Stimulated activated CD4-positive, alpha-beta T cell treated with anti-CD3 and anti-CD28 coated beads, TNF-alpha, amount 100 ng/mL, for 24 hours (primary cell): ENCODE data around the gene APOL3.
A peak's percentile ranks its signal among the peaks of the same experiment; 100 is the strongest.
"Not testable (repeated sequence)": the region's sequence is repeated elsewhere in the genome, so short reads cannot be mapped to it uniquely, and the experiment has no call there.

Source experiments
- DNase-seq, 3 experiments: peaks; one replicate each; pipeline ENCODE4 v3.0.0-alpha.2; 2020; ENCODE audit warnings: low read depth in 3 of 3

Gene APOL3, protein sequence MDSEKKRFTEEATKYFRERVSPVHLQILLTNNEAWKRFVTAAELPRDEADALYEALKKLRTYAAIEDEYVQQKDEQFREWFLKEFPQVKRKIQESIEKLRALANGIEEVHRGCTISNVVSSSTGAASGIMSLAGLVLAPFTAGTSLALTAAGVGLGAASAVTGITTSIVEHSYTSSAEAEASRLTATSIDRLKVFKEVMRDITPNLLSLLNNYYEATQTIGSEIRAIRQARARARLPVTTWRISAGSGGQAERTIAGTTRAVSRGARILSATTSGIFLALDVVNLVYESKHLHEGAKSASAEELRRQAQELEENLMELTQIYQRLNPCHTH

DNA sequence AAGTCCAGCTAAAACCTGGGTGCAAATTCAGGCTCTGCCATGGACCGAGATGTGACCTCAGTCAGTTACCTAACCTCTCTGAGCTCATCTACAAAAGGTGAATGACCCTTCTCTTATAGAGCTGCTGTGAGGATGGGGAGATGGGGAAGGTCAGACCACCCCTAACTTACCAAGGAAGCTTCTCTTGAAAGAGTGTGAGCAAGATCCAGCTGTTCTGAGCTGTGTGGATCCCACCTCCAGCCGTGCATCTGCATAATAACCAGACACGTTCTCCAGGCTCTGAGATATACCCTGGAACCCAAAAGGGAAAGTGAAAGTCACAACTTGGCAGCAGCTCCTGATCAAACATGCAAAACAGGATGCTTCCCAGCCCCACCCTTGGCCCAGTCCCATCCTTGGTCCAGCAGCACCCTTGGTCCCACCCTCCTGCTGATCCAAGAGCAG is at the start of gene APOL3:
TSS of gene APOL3 (minus strand) at position 257 of the 444 bp plus-strand sequence. CDS start 11,700 bp downstream, outside the sequence.
- DNase-seq, result no peak

DNA sequence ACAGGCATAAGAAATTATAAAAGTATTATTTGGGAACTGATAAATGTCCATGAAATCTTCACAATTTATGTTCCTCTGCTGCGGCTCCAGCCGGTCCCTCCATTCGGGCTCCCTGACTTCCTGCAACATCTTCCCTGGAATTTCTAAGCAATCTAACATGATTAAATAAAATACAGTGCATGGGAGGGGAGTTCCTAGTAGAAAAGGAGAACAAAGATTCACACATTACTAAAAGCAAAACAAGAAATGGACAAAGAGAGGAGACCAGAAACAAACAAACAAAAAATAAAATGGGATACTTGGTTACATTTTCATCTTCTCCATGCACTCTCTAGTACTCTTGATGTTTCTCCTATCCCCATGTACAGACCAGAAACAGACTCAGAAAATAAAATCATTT is 49.7 kb upstream of the APOL3 start:
- no peak for DNase-seq

DNA sequence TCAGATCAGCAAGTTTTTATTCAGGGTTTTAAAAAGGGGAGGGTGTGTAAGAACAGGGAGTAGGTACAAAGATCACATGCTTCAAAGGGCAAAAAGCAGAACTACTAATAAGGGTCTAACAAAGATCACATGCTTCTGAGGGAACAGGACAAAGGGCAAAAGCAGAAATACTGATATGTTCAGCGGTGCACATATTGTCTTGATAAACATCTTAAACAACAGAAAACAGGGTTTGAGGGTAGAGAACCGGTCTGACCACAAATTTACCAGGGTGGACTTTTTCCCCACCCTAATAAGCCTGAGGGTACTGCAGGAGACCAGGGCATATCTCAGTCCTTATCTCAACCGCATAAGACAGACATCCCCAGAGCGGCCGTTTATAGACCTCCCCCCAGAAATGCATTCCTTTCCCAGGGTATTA is 48.9 kb upstream of the APOL3 start:
- not testable (repeated sequence) for DNase-seq

DNA sequence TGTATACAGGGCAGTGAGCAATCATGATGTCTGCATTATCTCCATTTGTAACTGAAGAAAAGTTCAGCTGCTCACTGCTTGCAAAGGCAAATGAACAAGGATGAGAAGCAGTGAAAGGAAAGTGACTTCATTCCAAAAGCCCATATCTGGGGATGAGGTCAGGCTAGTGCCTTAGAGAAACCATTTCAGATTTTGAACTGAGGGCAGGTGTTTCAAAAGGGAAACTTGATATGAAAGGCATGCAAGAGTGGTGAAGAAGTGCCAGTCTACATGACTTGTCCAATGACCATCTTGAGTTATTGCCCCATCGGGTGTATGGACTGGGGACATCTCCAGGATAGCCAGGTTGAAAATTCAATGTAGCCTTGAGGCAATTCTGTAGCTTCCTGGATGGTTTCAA is 48.4 kb upstream of the APOL3 start:
- no peak for DNase-seq

DNA sequence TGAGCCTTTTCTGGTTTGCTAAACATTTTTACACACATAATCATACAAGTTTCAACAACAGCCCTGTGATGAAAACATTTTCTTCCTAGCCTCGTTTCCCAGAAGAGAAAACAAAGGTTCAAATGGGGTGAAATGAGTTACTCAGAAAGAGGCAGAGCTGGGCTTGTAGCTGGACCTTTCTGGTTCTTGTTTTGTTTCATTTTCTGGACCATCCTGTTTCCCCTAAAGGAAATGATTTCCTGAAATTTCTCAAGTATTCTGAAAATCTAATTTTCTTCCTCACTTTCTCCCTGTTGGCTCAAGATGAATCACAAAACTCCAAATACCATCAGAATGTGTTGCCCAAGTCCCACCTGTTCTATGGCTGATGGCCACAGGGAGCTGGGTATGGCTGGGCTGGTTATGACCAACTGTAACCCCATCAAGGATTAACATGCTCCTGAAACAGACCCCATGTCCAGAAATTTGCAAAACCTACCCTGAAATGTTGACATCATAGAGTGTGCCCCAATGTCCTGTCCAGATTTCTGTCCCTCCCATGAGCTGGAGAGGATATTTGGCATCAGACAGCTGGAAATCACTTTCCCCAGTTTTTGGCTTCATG is 47.7 kb upstream of the APOL3 start:
- no peak for DNase-seq

DNA sequence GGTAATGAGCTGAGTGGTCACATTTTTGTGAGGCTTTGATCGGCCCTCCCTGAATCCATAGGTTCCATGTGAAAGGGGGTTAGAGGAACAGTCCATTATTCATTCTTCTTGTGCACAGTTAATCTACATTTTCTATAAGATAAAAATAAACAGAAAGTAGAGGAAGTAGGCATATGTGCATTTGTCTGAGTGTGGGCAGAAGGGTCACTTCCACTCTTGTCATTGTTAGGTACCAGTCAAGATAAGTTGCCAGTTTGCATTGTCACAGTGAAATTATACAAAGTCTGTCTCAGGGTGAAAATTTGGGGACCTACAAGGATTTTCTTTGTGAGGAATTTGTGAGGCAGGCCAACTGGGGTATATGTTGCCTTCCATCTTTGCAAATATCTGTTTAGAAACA is 45.7 kb upstream of the APOL3 start:
- DNase-seq, result no peak

DNA sequence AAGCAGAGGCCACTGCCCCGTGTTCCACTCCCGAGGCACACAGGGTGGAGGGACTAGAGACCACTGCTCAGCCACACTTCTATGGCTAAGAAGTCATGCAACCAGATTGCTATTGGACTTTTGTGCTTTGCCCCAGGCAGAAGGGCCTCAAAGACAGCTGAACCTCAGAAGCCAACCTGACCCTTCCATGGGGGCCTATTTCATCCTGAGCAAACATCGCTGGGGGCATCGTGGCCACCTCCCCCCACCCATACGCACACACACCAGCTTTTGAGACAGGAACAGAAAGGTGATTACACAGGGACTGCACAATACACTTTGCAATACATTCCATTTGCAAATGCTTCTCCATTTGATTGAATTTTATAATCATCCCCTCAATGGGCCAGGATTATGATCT is 45.0 kb upstream of the APOL3 start:
- DNase-seq, result not testable (repeated sequence)

DNA sequence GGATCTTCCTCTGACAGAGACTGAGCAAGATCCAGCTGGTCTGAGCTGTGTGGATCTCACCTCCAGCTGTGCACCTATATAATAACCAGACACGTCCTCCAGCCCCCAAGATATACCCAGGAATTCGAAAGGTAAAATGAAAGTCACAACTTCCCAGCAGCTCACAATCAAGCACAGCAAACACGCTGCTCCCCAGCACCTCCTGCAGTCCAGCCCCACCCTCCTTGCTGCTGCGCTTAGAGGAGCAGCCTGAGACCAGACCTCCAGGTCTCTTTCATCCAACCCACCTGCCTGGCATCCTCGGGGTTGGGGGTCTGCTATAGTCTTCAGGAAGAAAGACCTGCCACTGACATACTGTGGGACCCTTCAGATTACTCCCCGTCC is 44.1 kb upstream of the APOL3 start:
- DNase-seq, result no peak

DNA sequence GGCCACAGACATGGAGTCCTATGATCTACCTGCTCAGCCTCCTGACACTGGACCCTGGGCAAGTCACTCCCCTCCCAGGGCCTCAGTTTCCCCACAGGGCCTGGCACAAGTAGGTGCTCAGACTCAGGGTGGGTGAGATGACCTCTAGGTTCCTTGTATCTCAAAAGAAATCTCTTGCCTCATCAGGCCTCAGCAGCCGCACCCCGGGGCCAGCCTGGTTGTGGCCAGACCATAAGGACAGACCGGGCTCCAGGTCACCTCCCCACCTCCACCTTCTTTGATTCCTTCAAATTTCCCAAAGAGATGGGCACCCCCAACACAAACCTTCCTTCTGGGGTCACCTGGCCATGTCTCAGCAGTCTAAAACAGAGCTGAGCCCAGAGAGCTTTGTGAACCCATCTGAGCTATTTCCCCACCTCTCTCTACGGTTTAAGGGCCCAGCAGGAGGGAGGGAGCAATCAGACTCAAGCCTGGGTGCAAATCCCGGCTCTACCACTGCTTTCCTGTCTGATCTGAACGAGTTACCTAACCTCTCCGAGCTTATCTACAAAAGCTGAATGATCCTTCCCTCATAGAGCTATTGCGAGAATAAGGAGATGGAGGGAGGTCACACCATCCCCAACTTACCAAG is 43.6 kb upstream of the APOL3 start:
- no peak for DNase-seq

DNA sequence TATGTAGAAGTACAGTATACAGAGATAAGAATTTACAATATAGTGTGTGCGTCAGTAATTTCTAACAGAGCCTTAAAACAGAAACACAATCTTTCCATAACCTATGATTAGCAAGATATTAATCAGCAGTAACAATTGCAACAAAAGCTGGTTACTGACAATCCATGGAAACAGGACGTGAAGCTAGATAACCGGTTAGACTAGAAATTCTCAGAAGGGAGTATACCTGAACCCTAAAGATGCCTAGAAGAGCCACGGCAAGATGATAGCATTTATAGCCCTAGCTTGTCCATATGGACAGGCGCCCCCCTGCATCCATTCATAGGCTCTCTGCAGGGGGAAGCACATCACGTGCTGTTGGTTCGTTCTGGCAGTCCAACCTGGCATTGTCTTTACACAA is 42.9 kb upstream of the APOL3 start:
- DNase-seq, result not testable (repeated sequence)

DNA sequence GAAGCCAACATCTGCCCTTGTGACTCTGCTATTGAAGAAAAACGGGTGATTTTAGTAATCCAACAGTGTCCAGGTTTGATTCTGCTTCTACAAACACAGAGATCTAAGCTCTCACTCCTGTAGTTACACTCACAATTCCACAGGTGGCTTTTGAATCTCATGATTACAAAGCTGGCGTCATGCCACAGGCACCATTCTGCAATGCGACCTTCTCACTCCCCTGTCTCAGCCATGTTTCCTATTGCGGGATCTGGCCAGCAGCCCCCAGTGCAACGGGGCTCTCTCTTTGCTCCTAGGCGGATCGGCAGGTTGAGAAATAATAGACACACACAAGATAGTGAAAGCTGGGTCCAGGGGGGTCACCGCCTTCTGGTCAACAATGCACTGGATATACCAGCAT is 42.4 kb upstream of the APOL3 start:
- not testable (repeated sequence) for DNase-seq

DNA sequence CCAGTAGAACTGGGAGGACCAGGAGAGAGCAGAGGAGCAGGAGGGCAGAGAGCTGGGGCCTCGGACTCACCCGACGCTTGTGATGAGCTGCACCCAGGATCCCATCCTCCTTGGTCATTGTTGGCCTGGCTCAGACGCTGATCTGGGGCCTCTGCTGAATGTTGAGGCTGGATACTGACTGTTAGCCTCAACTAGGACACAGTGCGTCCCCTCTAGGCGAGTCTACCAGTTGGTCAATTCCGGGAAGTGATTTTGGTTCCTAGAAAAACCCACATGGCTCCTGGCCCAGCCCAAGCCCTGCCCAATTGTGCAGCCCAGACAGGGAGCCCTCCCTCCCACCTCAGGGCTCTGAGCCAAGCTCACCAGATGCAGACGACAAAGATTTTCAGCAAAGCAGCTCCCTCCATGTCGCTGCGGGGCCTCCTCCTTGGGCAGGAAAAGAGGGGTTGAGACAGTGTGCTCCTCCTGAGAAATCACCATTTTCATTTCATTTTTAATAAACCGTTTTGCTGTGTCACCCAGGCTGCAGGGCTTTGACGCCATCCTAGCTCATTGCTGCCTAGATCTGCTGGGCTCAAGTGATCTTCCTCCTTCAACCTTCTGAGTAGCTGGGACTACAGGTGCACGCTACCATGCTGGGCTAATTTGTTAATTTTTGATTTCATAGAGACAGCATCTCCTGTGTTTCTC is 41.2 kb upstream of the APOL3 start, which contains the start of gene APOL4:
TSS of gene APOL4 (minus strand) at position 180 of the 690 bp plus-strand sequence. CDS start at position 105, 75 bp downstream.
- DNase-seq, result no peak

DNA sequence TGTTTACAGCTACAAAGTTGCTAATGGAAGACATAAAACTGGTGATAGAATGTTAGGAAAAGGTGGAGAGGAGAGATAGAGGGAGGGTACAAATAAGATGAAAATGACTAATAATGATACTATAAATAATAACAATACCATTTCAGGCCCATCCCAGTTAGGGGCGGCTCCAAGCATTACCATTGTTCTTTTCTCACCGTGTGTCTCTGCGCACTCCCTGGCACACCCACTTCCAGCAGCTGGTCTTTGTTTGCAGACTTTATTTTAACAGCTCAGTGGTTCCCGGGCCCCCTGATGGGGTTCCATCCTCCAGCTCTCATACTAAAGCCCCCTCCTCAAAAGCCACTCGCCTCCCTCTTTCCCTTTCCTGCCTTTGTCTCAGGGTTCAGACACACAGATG is 40.5 kb upstream of the APOL3 start:
- not testable (repeated sequence) for DNase-seq

DNA sequence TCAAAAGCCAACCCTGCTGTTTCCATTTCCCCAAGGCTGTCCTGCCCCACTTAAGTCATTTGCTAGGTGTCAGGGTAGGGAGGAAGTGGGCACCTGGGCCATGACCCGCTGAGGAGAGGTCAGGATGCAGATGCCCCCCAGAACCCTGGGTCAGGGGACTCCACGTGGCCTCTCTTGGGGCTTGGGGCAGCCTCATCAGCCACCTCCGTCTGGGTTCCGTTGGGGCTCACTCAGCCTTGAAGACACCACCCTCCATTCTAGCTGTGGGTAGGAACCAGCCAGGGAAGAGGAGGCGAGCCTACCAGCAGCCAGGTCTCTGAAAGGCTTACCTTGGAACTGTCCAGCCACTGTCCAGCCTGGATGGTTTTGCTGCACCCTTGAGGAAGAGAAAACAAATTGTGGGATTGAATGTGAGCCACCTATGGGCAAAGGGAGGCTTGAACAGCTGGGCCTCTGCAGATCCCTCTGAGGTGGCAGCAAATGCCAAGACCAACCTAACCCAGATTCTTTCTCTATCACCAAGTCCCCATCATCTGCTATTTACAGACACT is 38.5 kb upstream of the APOL3 start:
- no peak for DNase-seq

DNA sequence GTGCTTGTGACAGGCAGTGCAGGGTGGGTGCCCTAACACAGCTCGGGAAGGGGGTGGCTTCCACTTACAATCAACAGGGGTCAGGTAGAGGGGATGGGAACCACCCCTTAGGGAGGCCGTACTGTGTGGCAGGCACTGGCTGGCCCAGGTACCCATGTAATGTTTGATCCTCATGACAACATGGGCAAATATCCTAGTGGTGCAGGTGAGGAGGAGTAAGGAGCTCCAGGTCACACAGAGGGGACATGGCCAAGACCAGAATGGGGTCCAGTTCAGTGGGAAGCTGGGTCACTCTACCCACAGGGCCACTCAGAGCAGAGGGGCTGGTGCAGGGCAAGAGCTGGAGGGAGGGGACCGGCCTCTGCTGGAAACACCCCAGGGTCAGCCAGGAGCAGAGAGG is 38.0 kb upstream of the APOL3 start:
- DNase-seq, result no peak

DNA sequence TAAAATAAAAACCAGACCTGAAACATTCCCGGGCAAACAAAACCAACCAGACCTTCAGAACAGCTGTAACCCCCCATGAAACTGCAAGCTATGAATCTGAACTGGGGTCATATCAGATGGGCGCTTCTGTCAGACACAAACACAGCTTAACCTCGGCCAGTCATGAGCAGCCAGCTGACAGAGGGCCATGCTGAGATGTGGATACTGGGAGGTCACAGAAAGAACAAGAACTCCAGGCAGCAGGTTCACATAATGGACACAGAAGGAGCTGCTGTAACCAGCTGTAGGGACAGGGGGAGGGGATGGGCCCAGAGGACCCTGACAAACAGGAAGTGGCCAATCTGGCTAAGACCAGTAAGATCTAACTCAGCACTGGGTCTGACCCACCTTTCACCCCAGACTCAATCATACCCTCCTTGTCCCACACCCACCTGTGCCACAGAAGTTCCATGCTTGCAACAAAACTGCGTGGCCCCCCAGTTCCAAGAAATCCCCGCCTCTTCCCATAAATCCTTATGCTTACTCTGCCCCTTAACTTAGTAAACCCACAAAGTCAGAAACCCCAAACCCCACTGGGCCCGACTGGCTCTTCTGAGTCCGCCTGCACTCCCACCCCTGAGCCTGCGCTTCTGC is 37.1 kb upstream of the APOL3 start:
- DNase-seq, result no peak

DNA sequence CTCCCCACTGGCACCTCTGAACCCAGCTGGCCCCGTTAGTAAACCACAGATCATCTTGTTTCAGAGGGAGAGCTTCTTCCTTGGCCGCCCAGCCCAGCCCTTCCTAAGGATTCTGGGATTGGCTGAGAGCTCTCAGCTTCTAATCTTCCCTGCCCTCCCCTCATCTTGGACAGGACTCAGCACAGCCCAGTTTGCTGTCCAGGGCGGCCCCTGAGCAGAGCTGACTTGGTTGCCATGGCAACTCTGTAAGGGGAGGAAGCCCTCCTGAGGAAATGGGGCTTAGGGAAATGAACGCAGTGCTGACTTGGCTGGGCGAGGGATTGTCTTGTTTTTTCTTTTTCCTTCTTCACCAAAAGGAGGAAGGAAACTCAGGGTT is 36.5 kb upstream of the APOL3 start:
- no peak for DNase-seq

DNA sequence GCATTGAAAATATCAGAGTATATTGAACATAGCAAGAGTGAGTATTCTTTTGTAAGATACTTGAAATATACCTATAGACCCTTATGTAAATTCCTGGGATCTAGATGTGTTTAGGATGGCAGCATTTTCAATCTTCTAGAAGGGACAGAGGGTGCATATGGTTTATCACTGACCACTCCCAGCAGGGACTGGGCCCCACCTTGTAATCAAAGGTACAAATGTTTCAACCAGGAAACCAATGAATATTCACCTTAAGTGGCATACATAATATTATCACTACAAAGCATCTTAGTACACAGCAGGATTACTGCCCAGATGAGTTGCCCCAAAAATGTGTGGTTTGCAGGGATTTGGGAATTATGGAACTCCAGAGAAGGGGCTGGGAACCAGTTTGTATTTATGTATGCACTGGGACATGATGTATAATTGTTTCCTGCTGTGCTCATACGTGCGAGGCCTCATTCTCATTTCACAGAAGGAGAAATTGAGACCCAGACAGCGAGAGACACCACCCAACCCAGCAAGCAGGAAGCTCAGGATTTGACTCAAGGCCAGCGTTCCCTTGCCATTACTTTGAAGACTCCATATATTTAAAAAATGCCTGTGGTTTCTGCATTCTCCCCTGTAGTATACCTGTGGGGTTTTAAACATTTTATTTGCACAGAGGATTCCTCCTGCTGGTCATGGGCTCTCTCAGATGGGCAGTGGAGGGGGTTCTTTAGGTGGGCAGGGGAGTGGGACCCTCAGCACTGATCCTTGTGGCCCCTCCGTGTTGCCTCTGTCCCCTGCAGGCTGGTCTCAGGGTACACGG is 35.9 kb upstream of the APOL3 start:
- no peak for DNase-seq

DNA sequence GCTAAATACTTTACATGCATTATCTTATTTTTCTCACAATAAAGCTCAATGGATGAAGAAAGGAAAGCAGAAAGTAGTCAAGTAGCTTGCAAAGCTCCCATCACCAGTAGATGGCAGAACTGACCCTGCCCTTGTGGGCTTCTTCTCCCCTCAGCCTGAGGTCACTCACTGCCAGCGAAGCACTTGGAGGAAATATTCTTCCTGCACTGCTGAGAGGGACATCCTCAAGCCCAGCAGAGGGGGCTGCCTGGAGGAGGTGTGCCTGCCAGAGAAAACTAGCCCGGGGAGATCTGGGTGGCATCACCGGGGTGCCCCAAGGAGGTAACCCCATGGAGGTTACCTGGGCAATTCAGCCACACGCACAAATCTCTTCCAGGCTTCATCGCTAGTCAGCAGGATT is 34.4 kb upstream of the APOL3 start:
- peak; percentile 10 to 34 (median 11) for DNase-seq

DNA sequence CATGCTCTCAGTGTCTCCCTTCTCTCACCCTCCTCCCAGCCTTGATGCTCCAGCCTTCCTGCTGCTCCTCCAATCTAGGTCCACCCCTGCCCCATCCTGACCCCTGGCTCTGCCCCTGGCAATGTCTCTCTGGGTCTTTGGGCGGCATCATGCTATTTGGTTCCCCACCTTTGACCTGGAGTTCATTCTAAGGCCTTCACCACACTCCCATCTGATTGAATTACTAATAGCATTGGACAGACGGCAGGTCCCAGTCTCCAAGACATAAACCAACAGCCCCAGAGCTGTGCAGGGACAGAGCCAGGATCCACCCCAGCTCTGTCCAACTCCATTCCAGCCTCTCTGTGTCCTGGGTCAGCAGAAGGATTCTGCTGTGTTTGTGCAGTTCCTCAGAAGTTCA is 33.8 kb upstream of the APOL3 start:
- no peak for DNase-seq

DNA sequence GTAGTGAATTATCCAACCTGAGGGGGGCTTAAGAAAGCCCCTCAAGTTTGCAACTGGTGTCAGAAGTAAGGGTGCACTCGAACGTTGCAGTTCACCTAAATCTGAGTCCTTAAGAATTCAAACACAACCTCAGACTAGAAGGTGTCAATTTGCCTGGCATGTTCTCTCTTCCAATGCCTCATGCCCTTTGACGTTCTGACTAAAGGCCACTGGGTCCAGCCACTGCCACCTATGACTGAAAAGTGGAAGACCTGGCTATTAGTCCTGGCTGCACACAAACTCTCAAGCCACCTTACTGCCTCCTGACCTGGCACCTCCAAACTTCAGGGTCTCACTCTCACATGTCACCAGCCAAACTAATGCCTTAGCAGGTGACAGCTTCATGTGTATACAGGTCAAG is 33.0 kb upstream of the APOL3 start:
- DNase-seq, result no peak
